ENCODE data around the gene AIP.

DNA sequence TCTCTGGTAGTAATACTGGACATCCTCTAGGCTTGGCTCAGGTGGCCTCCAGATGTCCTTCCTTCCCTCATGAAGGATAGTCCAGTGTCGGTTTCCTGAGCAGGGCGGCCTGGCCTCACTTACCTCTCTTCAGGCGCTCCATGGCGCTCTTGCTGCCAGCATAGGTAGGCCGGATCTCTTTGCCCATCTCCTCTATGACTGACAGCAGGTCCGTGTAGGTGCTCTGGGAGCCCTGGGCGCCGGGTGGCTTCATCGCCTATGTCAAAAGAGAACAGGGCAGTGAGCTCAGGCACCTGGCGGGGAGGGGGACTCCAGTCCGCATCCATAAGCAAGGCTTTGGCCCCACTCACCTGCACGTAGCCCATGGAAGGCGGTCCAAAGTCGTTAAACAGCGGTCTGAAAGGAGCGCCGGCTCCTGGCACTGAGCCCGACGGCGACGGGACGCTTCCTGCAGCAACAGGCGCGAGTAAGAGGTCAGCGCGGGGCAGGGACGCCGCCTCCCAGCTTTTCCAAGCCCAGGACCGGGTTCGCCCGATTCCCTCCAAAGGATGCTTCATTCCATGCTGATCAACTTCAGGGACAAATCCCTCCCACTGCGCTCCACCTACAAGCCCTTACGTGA is 24.5 kb downstream of the AIP start:
- no peak for TF ChIP-seq POLR2A (IDR thresholded peaks at IDR 0.05)
- TF ChIP-seq, protein P1, sequence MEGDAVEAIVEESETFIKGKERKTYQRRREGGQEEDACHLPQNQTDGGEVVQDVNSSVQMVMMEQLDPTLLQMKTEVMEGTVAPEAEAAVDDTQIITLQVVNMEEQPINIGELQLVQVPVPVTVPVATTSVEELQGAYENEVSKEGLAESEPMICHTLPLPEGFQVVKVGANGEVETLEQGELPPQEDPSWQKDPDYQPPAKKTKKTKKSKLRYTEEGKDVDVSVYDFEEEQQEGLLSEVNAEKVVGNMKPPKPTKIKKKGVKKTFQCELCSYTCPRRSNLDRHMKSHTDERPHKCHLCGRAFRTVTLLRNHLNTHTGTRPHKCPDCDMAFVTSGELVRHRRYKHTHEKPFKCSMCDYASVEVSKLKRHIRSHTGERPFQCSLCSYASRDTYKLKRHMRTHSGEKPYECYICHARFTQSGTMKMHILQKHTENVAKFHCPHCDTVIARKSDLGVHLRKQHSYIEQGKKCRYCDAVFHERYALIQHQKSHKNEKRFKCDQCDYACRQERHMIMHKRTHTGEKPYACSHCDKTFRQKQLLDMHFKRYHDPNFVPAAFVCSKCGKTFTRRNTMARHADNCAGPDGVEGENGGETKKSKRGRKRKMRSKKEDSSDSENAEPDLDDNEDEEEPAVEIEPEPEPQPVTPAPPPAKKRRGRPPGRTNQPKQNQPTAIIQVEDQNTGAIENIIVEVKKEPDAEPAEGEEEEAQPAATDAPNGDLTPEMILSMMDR (IDR thresholded peaks at IDR 0.05) = no peak
- no peak for TF ChIP-seq POLR2AphosphoS5 (IDR thresholded peaks at IDR 0.05)
- no peak for TF ChIP-seq EP300 (IDR thresholded peaks at IDR 0.05)
